Activated CD8-positive, alpha-beta memory T cell treated with anti-CD3 and anti-CD28 coated beads, Interleukin-2, amount 50 U/mL, for 48 hours (primary cell): ENCODE data around the gene SLC5A9.

Experiments
- DNase-seq: peaks from one replicate; pipeline ENCODE4 v3.0.0-alpha.2; 2020

The SLC5A9 gene

GRCh38 chr1:48214820-48215219, 7.7 kb upstream of the SLC5A9 start:
- DNase-seq: no peak

GRCh38 chr1:48215222-48215621, 7.3 kb upstream of the SLC5A9 start:
- no peak for DNase-seq

GRCh38 chr1:48215889-48216288, 6.6 kb upstream of the SLC5A9 start:
- no peak for DNase-seq

GRCh38 chr1:48216313-48216712, 6.2 kb upstream of the SLC5A9 start:
- no peak for DNase-seq

GRCh38 chr1:48216941-48217340, 5.6 kb upstream of the SLC5A9 start:
- no peak for DNase-seq

- DNase-seq: no peak
These were observed 4.7 kb upstream of the SLC5A9 start for GRCh38 chr1:48217856-48218255.

GRCh38 chr1:48219803-48220202, 2.7 kb upstream of the SLC5A9 start:
- DNase-seq: no peak

- DNase-seq: no peak
These were observed 1.4 kb upstream of the SLC5A9 start for GRCh38 chr1:48221122-48221521.

GRCh38 chr1:48221657-48222056, 859 bp upstream of the SLC5A9 start:
- no peak for DNase-seq

GRCh38 chr1:48223366-48224240, 1.1 kb downstream of the SLC5A9 start:
- no peak for DNase-seq

- DNase-seq: no peak
These were observed 2.3 kb downstream of the SLC5A9 start for GRCh38 chr1:48224791-48225190.

GRCh38 chr1:48225579-48225978, 3.1 kb downstream of the SLC5A9 start:
- DNase-seq: no peak

GRCh38 chr1:48227165-48228013, 4.9 kb downstream of the SLC5A9 start:
- no peak for DNase-seq

- no peak for DNase-seq
These were observed 5.6 kb downstream of the SLC5A9 start for GRCh38 chr1:48228156-48228555.

GRCh38 chr1:48229317-48229716, 6.8 kb downstream of the SLC5A9 start:
- no peak for DNase-seq

- no peak for DNase-seq
These were observed 7.7 kb downstream of the SLC5A9 start for GRCh38 chr1:48230236-48230635.

- DNase-seq: no peak
These were observed 10.2 kb downstream of the SLC5A9 start for GRCh38 chr1:48232722-48233121.

GRCh38 chr1:48233666-48234485, 11.4 kb downstream of the SLC5A9 start:
- no peak for DNase-seq

GRCh38 chr1:48235652-48236051, 13.1 kb downstream of the SLC5A9 start:
- DNase-seq: no peak

- DNase-seq: no peak
These were observed 14.4 kb downstream of the SLC5A9 start for GRCh38 chr1:48236716-48237470.

- DNase-seq: no peak
These were observed 19.7 kb downstream of the SLC5A9 start for GRCh38 chr1:48242141-48242736.

- DNase-seq: no peak
These were observed 22.6 kb downstream of the SLC5A9 start for GRCh38 chr1:48245106-48245505.
